Suprapubic skin (tissue), 4 donors: ENCODE measurements around the gene TGFB2. TPM values are rescaled to one million over a fixed set of nuclear protein-coding genes. Genes with fewer than 3 reads are reported as not detected.
A peak's percentile ranks its signal among the peaks of the same experiment; 100 is the strongest.

Source experiments
- DNase-seq, 2 donors: peaks; one replicate each; pipeline ENCODE4 v3.0.0-alpha.2; 2019; ENCODE audit warnings: low spot score in 2 of 2
- H3K27ac ChIP-seq: fragments of 200-600 bp; sonication (generic); one replicate; pipeline ENCODE4 v1.5.1; 2019
- H3K27me3 ChIP-seq: fragments of 200-600 bp; sonication (generic); one replicate; pipeline ENCODE4 v1.5.1; 2019
- H3K36me3 ChIP-seq: fragments of 200-600 bp; sonication (generic); one replicate; pipeline ENCODE4 v1.5.1; 2019
- H3K4me1 ChIP-seq: fragments of 200-600 bp; sonication (generic); one replicate; pipeline ENCODE4 v1.5.1; 2019
- H3K4me3 ChIP-seq: fragments of 200-600 bp; sonication (generic); one replicate; pipeline ENCODE4 v1.5.1; 2019; ENCODE audit warnings: mild to moderate bottlenecking
- H3K9me3 ChIP-seq: fragments of 200-600 bp; sonication (generic); one replicate; pipeline ENCODE4 v1.5.1; 2019
- EP300 ChIP-seq: sonication (generic); formaldehyde crosslinking; IDR thresholded peaks from one replicate; pipeline ENCODE4 v1.6.1; 2017; ENCODE audit warnings: antibody characterized with exemption
- POLR2A ChIP-seq, 2 donors: fragments of 450-650 bp; IDR thresholded peaks; one replicate each; pipeline ENCODE4 v1.6.1; 2017; ENCODE audit warnings: antibody characterized with exemption in 2 of 2, mild to moderate bottlenecking in 2 of 2, moderate library complexity in 2 of 2
- POLR2AphosphoS5 ChIP-seq, 3 donors: sonication (generic); formaldehyde crosslinking; IDR thresholded peaks; one replicate each; pipeline ENCODE4 v1.6.1; 2017; ENCODE audit warnings: antibody characterized with exemption in 3 of 3
- WGBS: methylation state at CpG from one replicate; pipeline ENCODE4 v1.1.5; 2018; 5-methylcytosine and 5-hydroxymethylcytosine counted together
- total RNA-seq, 4 donors: library from RNA; depleted of rRNA; stranded (reverse); fragments of >200 nt; gene quantifications; one replicate each; pipeline ENCODE4 v1.1.0, GENCODE V29; 2016
- TF ChIP-seq, protein P1 (sequence below), 2 donors: fragments of 200-600 bp in 1 of 2; fragments of 450-650 bp in 1 of 2; sonication (generic) in 1 of 2; IDR thresholded peaks; one replicate each; pipeline ENCODE4 v1.5.1; 2016 to 2019; ENCODE audit warnings: antibody characterized with exemption in 2 of 2, mild to moderate bottlenecking in 1 of 2, moderate library complexity in 1 of 2

The TGFB2 gene
- total RNA-seq, 4 donors from 2014 or later = 0.60 to 3.9 (median 3.0) TPM

DNA sequence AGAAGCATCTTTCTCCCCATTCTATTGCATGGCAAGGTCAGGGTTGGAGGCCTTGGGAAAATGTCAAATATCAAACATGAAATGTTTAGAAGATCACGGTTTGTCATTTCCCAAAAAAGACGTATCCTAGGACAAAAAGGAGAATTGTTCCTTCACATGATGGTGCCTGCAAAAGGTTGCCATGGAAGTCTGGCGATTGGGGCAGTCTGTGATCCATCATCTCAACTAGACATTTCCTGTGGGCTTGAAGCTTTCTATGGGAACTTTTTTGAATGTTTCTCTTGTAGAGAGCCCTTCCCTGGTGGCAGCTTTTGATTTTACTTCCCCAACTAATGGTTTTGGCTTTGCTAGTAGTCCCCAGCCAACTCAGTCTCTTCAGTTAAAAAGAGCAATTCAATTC is 106.3 kb downstream of the TGFB2 start:
- no peaks in the 10 kb centered on the region for H3K27me3 ChIP-seq
- H3K4me3 ChIP-seq = no peak overlapping the region
- TF ChIP-seq POLR2A (IDR thresholded peaks at IDR 0.05) = no peak
- TF ChIP-seq, protein P1, sequence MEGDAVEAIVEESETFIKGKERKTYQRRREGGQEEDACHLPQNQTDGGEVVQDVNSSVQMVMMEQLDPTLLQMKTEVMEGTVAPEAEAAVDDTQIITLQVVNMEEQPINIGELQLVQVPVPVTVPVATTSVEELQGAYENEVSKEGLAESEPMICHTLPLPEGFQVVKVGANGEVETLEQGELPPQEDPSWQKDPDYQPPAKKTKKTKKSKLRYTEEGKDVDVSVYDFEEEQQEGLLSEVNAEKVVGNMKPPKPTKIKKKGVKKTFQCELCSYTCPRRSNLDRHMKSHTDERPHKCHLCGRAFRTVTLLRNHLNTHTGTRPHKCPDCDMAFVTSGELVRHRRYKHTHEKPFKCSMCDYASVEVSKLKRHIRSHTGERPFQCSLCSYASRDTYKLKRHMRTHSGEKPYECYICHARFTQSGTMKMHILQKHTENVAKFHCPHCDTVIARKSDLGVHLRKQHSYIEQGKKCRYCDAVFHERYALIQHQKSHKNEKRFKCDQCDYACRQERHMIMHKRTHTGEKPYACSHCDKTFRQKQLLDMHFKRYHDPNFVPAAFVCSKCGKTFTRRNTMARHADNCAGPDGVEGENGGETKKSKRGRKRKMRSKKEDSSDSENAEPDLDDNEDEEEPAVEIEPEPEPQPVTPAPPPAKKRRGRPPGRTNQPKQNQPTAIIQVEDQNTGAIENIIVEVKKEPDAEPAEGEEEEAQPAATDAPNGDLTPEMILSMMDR (IDR thresholded peaks at IDR 0.05) = no peak
- TF ChIP-seq POLR2AphosphoS5 (IDR thresholded peaks at IDR 0.05) = no peak
- no peak for TF ChIP-seq EP300
- no peaks in the 10 kb centered on the region for H3K9me3 ChIP-seq
- H3K36me3 ChIP-seq = no peaks in the 10 kb centered on the region
- 74% methylated on average over 3 of the region's 3 CpGs for WGBS
- DNase-seq = no peak
- H3K27ac ChIP-seq = no peak overlapping the region
- no peaks in the 10 kb centered on the region for H3K4me1 ChIP-seq

DNA sequence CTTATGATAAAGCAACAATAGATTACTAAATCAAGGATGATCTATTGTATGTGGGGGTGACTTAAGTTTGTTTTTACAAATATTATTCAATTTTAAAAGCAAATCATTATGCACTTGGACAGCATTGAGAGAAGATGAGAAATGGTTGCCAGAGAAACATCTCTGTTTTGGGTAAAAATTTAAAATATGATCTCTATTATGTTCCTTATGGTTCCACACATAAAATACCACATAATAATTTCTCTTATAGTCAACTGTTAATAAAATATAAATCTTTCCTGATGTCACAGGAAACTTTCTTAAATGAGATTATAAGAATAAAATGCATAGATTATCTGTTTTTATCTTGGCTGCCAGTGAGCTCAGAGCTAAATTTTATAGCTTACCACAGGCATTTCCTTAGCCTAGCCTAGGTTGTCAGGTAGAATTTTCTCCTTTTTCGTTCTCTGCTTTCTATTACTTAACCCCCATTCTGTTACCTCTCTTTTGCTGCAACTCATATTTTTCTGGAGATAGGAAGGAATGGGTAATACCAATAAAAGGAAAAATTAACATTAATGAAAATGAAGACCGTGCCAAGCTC is 109.7 kb downstream of the TGFB2 start:
- H3K27ac ChIP-seq = no peak overlapping the region
- DNase-seq = no peak
- 81% methylated on average over 2 of the region's 2 CpGs for WGBS
- H3K4me1 ChIP-seq = peaks cover 7% of the 10 kb centered on the region
- no peaks in the 10 kb centered on the region for H3K27me3 ChIP-seq
- TF ChIP-seq EP300 (no peak), POLR2AphosphoS5 (IDR thresholded peaks at IDR 0.05) (no peak), POLR2A (IDR thresholded peaks at IDR 0.05) (no peak)
- TF ChIP-seq, protein P1 (IDR thresholded peaks at IDR 0.05) = no peak
- no peaks in the 10 kb centered on the region for H3K9me3 ChIP-seq
- no peak overlapping the region for H3K4me3 ChIP-seq
- no peaks in the 10 kb centered on the region for H3K36me3 ChIP-seq

DNA sequence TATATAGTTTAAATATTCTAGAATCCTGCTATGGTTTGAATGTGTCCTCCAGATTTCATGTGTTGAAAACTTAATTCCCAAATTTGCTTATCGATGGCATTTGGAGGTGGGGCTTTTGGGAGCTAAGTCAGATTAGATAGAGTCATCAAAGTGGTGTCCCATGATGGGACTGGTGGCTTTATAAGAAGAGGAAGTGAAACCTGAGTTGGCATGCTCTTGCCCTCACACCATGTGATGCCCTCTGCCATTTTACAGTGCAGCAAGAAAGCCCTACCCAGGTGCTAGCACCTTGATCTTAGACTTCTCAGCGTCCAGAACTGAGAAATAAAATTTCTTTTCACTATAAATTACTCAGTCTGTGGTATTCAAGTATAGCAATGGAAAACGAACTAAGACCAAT is 111.3 kb downstream of the TGFB2 start:
- H3K27me3 ChIP-seq = no peaks in the 10 kb centered on the region
- 89% methylated on average over 3 of the region's 3 CpGs for WGBS
- no peak overlapping the region for H3K27ac ChIP-seq
- peaks cover 14% of the 10 kb centered on the region for H3K4me1 ChIP-seq
- DNase-seq = no peak
- TF ChIP-seq POLR2A (IDR thresholded peaks at IDR 0.05) = no peak
- TF ChIP-seq EP300 = no peak
- TF ChIP-seq POLR2AphosphoS5 (IDR thresholded peaks at IDR 0.05) = no peak
- TF ChIP-seq, protein P1 (IDR thresholded peaks at IDR 0.05) = no peak
- H3K4me3 ChIP-seq = no peak overlapping the region
- no peaks in the 10 kb centered on the region for H3K36me3 ChIP-seq
- no peaks in the 10 kb centered on the region for H3K9me3 ChIP-seq

DNA sequence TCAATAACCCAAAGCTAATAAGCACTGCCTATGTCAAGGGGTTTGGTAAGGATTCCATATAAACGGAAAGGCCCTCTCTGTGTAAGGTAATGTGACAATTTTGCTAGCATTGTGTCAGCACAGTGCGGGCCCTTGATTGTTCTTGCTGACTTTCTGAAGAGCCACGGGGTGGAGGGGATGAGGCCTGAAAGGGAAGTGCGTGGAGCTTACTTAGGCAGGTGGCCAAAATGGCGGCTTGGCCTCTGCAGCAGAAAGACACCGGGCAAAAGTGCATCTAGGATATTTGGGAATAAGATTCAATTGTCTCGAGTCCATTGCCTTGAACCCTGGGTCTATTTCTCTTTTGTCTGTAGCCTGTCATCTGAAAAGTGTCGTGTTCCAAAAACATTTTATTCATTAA is 114.3 kb downstream of the TGFB2 start:
- no peak for TF ChIP-seq EP300
- Histone ChIP-seq H3K9me3 (no peaks in the 10 kb centered on the region), H3K4me1 (peaks cover 26% of the 10 kb centered on the region), H3K4me3 (no peak overlapping the region), H3K36me3 (no peaks in the 10 kb centered on the region), H3K27ac (peak overlapping the region; percentile 18), H3K27me3 (no peaks in the 10 kb centered on the region)
- WGBS = 64% methylated on average over 8 of the region's 8 CpGs
- no peak for DNase-seq

DNA sequence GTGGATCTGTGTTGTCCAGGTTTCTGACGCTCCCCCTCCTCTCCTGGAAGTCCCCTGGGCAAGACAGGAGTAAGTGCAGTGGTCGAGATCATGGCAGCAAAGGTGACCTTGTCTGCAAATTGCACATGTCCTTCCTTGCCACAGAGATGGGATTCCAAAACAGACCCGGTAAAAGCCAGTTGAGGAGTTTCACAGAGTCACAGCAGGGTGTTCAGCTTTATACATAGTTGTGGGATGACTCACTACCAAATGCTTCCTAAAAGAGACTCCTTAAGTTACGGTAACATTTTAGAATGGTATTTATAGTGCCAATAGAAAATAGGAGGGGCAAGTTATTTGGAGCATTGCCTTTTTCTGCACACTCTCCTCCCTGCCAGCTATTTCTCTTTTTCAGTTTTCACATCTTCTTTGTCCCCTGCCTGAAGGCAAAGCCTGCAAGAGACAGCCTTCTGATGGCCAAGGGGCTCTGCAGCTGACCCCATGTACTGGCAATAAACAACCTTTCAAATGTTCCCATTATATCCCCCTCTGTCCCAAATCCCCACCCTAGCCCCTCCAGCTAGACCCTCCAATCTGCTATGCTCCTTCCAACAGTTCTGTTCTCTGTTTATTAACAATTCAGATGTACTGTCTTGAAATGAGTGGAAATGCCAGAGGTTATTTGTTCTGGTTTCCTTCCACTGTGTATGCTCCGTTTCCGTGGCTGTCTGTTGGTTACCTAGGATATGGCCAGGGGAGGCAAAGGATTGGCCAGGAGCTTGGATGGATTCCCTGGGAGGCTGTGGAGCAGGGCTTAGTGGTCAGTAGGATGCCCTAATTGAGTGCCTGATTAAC is 115.0 kb downstream of the TGFB2 start:
- H3K27ac ChIP-seq = peak overlapping the region; percentile 18
- DNase-seq = no peak
- H3K4me3 ChIP-seq = no peak overlapping the region
- no peaks in the 10 kb centered on the region for H3K9me3 ChIP-seq
- TF ChIP-seq POLR2AphosphoS5 (IDR thresholded peaks at IDR 0.05) (peak in 1 of 3 donors; percentile 40), POLR2A (IDR thresholded peaks at IDR 0.05) (no peak)
- peaks cover 26% of the 10 kb centered on the region for H3K4me1 ChIP-seq
- 15% methylated on average over 6 of the region's 6 CpGs for WGBS
- H3K36me3 ChIP-seq = no peaks in the 10 kb centered on the region
- H3K27me3 ChIP-seq = no peaks in the 10 kb centered on the region

DNA sequence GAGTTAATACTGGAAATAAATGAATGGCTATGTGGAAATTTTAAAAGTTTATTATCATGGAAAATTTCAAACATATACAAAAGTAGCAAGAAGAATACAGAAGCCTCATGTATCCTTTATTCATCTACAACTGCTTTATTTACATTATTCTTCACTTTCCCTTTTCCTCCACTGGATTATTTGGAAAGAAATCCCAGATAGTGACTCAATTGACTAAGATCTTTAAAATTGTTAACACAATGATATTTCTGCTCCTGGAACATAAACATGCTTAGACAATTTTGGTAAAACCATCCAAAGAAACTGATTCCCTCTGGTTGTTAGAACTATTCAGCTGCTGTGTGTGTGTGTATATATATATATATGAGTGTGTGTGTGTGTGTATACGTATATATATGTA is 116.2 kb downstream of the TGFB2 start:
- Histone ChIP-seq H3K27me3 (no peaks in the 10 kb centered on the region), H3K9me3 (no peaks in the 10 kb centered on the region), H3K36me3 (no peaks in the 10 kb centered on the region), H3K4me3 (no peak overlapping the region), H3K4me1 (peaks cover 26% of the 10 kb centered on the region), H3K27ac (no peak overlapping the region)
- no peak for DNase-seq
- TF ChIP-seq, protein P1 (IDR thresholded peaks at IDR 0.05) = no peak
- TF ChIP-seq POLR2A (IDR thresholded peaks at IDR 0.05) (no peak), POLR2AphosphoS5 (IDR thresholded peaks at IDR 0.05) (no peak), EP300 (no peak)
- WGBS = 36% methylated on average over 1 of the region's 1 CpG
